Measurements from ENCODE around the gene NDUFS1.

GRCh38 chr2:206105038-206105437 is 54.2 kb downstream of the NDUFS1 start:
- TF ChIP-seq GATA3 (IDR thresholded peaks at IDR 0.05; ENCODE audit: low read depth, low read length) (no peak), GATA2 (IDR thresholded peaks at IDR 0.05; ENCODE audit: low read depth, low read length) (no peak)
